HG03135 (cell line): Measurements from ENCODE around the gene EMP1.

Source experiments
- ATAC-seq: cut with Tn5 transposase; IDR thresholded peaks from one replicate; pipeline ENCODE4 v1.9.1; 2021; ENCODE audit warnings: mild to moderate bottlenecking, moderate library complexity; ENCODE audit not compliant: unreplicated experiment

The EMP1 gene

DNA sequence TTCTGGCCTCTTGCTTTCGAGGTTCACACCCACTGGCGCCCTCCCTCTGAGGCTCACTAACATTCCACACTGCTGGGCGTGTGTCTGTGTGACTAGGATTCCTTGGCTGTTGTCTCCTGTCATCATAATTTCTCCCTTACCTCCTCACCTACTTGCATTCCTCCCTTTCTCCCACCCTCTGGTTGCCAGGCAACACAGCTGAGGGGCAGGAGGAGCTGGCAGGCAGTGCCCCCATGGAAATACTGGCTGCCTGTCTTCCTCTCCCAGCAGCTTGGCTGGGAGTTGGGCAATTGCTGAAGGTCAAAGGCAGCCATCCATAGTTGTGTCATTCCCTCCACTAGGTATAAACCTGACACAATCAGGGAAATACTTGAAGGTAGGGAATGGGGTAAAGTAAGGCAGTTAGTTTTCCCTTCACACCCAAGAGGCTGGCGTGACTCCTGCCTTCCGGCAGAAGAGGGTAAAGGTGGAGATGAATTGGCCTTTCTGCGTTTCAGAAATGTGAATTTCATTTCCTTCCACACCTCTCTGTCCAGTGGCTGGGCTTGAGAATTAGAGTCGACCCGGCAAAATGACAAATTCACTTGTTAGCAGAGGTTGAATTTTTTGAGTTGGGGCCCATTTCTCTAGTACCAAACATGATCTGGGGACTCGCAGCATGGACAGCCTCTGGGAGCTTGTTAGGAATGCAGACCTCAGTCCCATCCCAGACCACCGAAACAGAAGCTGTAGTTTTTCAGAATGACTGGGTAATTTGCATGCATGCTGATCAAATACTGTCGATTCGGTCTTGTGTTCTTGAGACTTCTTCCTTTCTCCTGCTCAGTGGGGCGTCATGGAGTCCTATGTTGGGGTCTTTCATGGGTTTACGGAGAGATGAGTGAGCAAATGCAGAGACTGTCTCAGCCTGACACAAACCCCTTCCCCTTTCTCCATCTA is 24.3 kb upstream of the EMP1 start:
- no peak for ATAC-seq

DNA sequence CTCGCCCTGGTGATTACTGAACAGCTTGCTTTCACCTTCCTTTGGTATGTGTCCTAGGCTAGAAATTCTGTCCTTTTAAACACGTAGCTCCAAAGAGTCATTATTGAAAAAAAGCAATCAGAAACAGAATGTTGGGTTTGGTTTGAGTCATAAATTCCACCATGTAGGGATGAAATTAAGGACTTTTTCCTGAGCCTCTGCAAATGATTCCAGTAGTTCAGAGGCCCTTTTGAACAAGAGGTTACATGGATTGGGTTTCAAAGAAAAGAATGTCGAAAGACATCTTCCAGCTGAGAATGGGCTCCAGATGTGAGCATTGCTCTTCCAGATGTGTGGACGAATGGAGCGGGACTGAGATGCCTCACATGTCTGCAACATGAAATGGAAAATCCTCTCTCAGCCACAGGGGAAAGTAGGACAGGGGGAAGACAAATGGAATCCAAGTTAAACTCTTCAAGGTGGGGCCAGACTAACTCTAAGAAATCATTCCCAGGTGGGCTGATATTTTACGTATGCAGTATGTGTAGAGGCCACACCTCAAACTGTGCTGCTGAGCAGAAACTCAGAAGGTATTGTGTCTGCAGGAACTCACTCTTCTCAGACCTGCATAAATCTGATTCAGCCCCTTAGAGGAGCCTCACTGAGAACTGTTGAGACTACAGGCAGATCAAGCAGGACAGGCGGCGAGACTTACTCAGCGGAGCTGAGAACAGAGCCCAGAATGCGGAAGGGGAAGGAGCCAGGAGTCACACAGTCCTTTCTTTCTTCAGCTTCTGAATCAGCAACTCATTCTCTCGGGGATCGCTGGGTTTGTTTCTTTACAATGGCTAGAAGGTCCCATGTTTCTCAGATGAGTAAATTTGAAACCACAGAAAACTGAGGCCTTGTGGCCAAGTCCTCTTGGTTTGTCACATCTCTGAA is 23.3 kb upstream of the EMP1 start:
- peak; percentile 95 for ATAC-seq

DNA sequence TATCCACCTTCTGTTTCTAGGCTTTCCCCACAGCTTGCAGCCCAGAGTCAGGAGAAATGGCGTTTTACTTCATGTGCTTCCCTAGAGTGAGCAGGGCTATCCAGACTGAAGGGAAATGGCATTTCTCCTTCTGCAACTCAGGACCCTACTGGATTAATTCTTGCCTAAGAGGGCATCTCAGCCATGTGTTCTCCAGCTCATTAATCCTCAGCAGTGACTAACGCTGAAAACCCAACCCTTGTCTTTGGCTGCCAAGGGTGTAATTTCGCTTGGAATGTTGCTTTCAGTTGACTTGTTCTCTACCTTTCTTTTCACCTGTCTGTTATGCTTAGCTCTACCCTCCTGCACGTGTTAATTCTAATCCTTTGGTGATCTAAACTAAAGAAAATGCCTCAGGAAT is 21.0 kb upstream of the EMP1 start:
- ATAC-seq = no peak

DNA sequence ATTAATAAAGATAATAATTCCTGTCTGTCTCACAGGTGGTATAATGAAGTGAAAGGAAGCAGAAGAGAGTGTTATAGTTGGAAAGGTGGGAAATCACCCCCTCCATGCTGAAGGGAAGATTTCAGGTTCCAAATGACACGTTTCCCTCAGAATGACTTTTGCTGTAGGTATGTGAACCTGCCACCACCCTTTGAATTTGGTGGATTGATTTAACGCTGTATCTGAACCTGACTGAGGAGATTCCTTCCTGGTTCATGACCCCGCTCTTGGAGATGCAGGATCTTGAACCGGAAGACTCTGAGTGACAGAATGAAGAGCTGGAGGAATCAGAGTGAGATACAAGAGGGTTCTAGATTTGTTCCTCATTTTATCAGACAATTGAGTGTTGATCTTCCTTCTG is 20.3 kb upstream of the EMP1 start:
- no peak for ATAC-seq

- ATAC-seq = no peak
Observed at GRCh38 chr12:13177373-13177772, 19.2 kb upstream of the EMP1 start.

GRCh38 chr12:13177906-13178305 is 18.6 kb upstream of the EMP1 start:
- no peak for ATAC-seq

- no peak for ATAC-seq
Observed at GRCh38 chr12:13178568-13179210, 17.8 kb upstream of the EMP1 start.

- no peak for ATAC-seq
Observed at GRCh38 chr12:13179211-13180074, 17.1 kb upstream of the EMP1 start.

DNA sequence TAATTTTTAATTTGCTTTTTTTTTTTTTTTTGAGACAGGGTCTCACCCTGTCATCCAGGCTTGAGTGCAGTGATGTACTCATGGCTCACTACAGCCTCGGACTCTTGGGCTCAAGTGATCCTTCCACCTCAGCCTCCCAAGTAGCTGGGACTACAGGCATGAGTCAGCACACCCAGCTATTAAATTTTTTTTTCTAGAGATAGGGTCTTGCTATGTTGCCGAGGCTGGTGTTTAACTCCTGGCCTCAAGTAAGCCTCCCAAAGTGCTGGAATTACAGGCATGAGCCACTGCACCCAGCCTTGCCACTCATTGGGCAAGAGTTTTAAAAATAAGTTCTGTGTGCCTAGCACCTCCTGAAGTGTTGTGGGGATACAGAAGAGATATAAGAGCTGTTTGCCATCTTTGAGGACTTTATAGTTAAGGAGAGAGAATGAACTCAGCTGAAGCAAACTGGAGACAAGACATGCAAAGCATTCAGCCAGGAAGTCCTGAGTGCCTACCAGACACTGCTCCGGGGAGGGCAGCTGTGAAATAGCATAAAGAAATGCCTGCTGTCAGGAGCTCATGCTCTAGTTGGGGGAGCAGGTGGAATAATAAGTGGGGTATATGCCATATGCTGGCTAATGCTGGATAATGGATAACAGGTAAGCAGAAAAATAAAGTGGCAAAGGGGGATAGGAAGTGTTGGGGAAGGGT is 15.0 kb upstream of the EMP1 start:
- no peak for ATAC-seq

DNA sequence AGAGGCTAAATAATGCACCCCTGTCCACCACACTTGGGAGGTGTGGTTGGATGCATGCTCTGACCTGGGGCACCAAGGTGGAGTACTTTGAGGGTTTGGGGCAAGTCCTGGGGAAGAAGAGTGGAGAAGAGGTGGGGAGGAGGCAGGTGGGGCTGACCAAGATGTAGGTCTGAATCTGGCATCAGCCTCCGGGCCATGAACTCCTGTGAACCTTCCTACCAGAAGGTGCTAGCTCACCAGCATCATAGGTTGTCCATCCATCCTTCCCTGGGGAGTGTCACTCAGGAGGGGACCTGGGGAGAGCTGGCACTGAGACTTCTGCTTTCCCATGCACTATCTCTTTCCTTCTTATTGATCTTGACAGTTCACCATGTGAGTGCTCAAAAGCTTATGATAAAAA is 13.6 kb upstream of the EMP1 start:
- no peak for ATAC-seq

DNA sequence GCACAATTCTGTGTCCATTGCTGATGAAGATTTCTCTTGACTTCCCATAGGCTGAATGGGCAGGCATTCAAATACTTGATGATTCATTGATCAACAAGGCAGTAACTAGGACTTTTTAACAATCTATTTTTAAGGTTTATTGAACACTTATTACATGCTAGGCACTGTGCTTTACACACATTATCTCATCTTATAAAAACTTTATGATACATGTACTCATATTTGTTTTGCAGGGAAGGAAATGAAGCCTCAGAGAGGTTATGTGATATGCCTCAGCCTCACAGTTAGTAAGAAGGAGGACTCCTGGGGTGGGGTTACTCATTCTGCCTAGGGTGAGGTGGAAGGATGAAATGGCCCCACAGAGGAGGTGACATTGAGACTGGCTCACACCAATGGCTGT is 12.9 kb upstream of the EMP1 start:
- no peak for ATAC-seq

DNA sequence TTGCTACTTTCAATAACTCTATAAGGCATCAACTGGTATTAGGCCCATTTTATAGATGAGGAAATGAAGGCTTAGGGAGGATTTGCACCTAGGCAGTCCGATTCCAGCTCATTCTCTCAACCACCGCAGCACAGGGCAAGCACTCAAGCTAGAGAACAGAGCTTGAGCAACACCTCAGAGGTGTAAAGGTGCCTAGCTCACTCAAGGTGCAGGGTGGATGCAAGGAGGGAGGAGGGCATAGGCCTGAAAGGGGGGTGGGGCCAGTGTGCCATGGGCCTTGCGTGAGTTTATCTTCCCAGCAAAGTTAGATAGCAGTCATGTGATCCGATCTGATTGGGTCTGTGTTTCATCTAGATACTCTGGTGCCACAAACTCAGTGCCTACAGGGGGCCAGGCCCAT is 10.2 kb upstream of the EMP1 start:
- no peak for ATAC-seq

DNA sequence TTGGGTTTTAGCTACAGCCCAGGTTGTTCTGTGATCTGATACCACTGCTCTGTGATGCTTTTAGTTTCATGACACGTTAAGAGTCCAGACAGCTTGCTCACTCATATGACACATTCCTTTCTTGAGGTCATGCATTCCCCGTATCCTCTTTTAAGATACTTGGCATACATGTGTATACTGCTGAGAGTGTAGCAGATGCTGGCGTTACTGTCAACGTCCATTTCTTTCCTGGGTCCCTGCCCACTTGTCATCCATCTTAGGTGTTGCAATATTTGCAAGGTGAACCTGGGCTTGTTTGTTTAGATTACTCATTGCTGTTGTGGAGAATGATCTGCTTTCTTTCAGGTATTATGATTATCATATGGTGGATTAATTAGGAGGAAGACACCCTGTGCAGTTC is 9.1 kb upstream of the EMP1 start:
- no peak for ATAC-seq

DNA sequence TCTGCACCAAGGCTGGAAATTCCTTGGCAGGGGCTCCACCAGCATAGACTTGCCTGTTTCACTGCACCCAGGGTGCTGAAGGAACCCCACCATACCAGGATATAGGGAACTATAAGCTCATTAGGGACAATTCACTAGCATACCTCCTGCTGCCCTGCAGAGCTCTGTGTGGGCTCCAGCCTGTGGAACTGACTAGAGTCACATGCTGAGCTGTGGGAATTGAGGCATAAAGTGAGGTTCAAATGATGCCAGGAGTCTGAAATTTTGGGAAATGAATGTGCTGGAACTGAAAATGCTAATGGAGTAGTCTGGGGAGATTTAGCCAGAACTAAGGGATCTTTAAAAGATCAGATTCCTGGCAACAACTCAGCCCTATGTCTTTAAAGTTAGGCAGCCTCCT is 7.3 kb upstream of the EMP1 start:
- no peak for ATAC-seq

DNA sequence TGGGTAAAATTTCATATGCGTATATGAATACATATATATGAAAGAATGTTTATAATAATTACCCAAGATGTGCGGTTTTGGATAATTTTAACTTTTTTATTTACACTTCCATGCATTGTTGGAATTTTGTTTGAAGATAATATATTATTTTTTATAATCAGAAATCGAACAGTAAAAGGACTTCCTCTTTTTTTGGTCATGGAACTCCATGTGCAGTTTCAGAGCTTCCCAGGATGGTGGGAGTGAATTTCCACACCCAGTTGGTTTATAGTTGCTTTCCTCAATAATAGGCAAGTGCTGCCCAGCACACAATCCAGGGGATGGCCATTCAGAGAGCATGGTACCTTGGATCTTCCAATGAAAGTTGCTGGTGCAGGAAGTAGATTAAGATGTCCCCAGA is 6.3 kb upstream of the EMP1 start:
- no peak for ATAC-seq

DNA sequence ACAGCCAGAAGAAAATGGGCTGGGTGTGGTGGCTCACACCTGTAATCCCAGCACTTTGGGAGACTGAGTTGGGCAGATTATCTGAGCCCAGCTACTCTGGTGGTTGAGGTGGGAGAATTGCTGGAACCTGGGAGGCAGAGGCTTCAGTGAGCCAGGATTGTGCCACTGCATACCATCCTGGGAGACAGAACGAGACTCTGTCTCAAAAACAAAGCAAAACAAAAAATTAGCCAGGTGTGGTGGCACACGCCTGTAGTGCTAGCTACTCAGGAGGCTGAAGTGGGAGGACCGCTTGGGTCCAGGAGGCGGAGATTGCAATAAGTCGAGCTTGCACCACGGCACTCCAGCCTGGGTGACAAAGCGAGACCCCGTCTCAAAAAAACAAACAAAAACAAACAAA is 3.8 kb upstream of the EMP1 start:
- no peak for ATAC-seq

DNA sequence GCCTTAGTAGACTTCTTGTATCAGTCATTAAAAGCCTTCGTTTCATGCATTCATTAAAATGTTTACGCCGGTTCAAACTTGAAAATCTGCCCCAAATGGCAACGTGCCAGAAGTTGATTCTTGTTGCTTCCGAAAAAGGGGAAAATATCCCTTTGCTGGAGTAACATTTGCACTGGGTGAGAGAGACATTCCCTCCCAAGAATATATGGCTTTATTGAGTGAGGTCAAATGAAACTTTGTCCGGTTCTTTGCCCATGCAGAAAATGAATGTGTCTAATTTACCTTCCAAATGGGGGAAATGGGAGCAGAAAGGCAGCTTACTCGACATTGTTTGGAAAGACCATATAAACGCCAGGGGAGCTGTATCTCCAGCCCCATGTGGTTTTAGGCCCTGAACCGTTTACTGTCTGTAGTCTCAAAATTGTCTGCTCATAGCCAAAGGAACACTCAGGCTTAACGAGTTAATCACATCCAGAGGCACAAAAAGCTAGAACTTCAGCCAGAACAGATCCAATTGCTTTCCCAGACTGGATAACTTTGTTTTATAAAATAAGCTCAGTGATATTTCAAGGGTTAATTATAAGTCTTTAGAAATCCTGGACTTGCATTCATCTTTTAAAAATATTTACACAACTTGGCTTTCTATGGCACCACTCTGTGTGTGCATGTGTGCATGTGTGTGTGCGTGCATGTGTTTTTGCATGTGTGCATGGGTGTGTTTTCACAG is 2.9 kb upstream of the EMP1 start:
- ATAC-seq = no peak

- no peak for ATAC-seq
Observed at GRCh38 chr12:13194401-13195110, 2.0 kb upstream of the EMP1 start.

DNA sequence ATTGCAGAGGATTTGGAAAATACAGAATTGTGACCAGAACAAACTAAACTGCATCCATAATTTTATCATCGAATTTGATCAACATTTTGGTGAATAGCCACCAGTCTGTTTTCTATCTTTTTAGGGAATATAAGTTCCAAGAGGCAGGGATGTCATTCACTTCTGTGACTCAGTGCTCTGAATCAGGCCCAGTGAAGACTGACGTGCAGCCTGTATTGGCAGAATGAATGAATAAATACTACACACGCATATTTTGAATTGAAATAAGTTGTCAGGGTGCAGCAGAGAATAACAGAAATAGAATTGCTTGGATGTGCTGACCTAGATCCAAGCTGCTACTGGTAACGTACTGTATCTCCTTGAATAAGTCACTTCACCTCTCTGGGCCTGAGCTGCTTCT is 1.3 kb upstream of the EMP1 start:
- no peak for ATAC-seq
